Thoracic aorta (tissue), 2 donors: ENCODE data around the gene RECQL5. TPM values are rescaled to one million over a fixed set of nuclear protein-coding genes. Genes with fewer than 3 reads are reported as not detected.

Experiments used
- ATAC-seq: fragments of 150-250 bp; one replicate; pipeline ENCODE4 v1.8.0; 2017; ENCODE audit warnings: low read depth; ENCODE audit not compliant: insufficient number of reproducible peaks, low FRiP score
- DNase-seq: peaks from one replicate; pipeline ENCODE4 v3.0.0-alpha.2; 2020; ENCODE audit warnings: low spot score
- H3K27ac ChIP-seq, 2 donors: fragments of 200-600 bp; sonication (generic); 1 replicate in 1 of 2; 2 replicates in 1 of 2; pipeline ENCODE4 v1.5.1; 2016; ENCODE audit warnings: mild to moderate bottlenecking in 2 of 2, moderate library complexity in 2 of 2
- H3K27me3 ChIP-seq: fragments of 200-600 bp; sonication (generic); replicated peaks from 2 replicates; pipeline ENCODE4 v1.6.0; 2016; ENCODE audit warnings: mild to moderate bottlenecking; ENCODE audit not compliant: insufficient read depth
- H3K36me3 ChIP-seq: fragments of 200-600 bp; sonication (generic); one replicate; pipeline ENCODE4 v1.5.1; 2016
- H3K4me1 ChIP-seq, 2 donors: fragments of 200-600 bp; sonication (generic); 1 replicate in 1 of 2; 2 replicates in 1 of 2; pipeline versions ENCODE4 v1.5.1 to v1.6.0; 2016; ENCODE audit warnings: low read depth in 2 of 2, mild to moderate bottlenecking in 1 of 2; ENCODE audit not compliant: control insufficient read depth in 1 of 2
- H3K4me3 ChIP-seq: fragments of 200-600 bp; sonication (generic); 2 replicates; pipeline ENCODE4 v1.5.1; 2016; ENCODE audit warnings: mild to moderate bottlenecking
- H3K9me3 ChIP-seq: fragments of 200-600 bp; sonication (generic); 2 replicates; pipeline ENCODE4 v1.5.1; 2016
- total RNA-seq, 2 donors: library from RNA; depleted of rRNA; stranded (reverse); fragments of >200 nt; gene quantifications; one replicate each; pipeline versions ENCODE4 v1.1.0 to v1.2.3, GENCODE V29; 2016
- TF ChIP-seq, protein P1 (sequence below): fragments of 200-600 bp; sonication (generic); IDR thresholded peaks from one replicate; pipeline ENCODE4 v1.5.1; 2019; ENCODE audit warnings: antibody characterized with exemption

RECQL5 gene
- total RNA-seq, 2 donors from 2014 or later = 12.6 to 29.9 TPM

DNA sequence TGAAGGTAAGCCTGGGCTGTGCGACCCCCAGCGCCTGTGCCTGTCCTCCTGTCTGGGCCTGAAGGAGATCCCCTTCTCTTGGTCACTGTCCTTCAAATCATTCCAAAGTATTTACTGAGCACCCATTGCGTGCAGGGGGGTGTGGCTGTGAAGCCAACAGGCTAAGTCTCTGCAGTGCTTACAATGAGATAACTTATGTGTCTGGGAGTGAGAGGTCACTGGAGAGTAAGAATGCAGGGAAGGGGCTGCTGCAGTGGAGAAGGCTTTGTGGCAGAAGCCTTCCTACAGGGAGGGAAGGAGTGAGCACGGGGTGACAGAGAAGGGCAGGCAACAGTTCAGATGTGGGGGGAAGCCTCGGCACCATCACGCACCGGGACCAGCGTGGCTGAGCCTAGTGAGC lies 44.9 kb downstream of the RECQL5 start:
- no peak overlapping the region for H3K27ac ChIP-seq
- H3K4me1 ChIP-seq = no peaks in the 10 kb centered on the region
- ATAC-seq (no peak), DNase-seq (no peak)
- no peaks in the 10 kb centered on the region for H3K9me3 ChIP-seq
- H3K4me3 ChIP-seq = no peak overlapping the region
- no peaks in the 10 kb centered on the region for H3K27me3 ChIP-seq
- peaks cover 12% of the 10 kb centered on the region for H3K36me3 ChIP-seq
- TF ChIP-seq, protein P1, sequence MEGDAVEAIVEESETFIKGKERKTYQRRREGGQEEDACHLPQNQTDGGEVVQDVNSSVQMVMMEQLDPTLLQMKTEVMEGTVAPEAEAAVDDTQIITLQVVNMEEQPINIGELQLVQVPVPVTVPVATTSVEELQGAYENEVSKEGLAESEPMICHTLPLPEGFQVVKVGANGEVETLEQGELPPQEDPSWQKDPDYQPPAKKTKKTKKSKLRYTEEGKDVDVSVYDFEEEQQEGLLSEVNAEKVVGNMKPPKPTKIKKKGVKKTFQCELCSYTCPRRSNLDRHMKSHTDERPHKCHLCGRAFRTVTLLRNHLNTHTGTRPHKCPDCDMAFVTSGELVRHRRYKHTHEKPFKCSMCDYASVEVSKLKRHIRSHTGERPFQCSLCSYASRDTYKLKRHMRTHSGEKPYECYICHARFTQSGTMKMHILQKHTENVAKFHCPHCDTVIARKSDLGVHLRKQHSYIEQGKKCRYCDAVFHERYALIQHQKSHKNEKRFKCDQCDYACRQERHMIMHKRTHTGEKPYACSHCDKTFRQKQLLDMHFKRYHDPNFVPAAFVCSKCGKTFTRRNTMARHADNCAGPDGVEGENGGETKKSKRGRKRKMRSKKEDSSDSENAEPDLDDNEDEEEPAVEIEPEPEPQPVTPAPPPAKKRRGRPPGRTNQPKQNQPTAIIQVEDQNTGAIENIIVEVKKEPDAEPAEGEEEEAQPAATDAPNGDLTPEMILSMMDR = no peak

DNA sequence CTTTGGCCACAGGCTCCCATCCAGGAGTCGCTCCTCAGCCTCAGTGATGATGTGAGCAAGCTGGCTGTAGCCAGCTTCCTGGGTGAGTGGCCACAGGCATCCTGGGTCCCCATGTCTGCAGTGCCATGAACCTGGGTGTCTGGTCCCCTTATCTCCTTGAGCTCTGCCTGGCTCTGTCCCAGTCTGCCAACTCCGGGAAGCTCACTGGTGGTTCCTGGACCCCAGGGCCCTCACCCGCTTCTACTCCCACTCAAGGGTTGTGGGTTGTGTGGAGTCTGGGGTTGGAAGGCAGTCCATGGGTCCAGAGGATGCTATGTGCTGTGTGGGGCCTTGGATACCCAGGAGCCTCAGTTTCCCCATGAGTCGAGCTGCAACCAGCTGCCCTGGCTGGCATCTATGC lies 45.5 kb downstream of the RECQL5 start:
- no peak overlapping the region for H3K4me3 ChIP-seq
- no peaks in the 10 kb centered on the region for H3K27me3 ChIP-seq
- no peak for ATAC-seq
- no peaks in the 10 kb centered on the region for H3K9me3 ChIP-seq
- DNase-seq = no peak
- TF ChIP-seq, protein P1 = no peak
- peaks cover 8% of the 10 kb centered on the region for H3K36me3 ChIP-seq
- H3K27ac ChIP-seq = no peak overlapping the region
- H3K4me1 ChIP-seq = no peaks in the 10 kb centered on the region

- ATAC-seq (no peak), DNase-seq (no peak)
- TF ChIP-seq, protein P1 = no peak
- H3K4me3 ChIP-seq = no peak overlapping the region
- H3K9me3 ChIP-seq = no peaks in the 10 kb centered on the region
- peaks cover 3% of the 10 kb centered on the region for H3K36me3 ChIP-seq
- no peaks in the 10 kb centered on the region for H3K27me3 ChIP-seq
- no peaks in the 10 kb centered on the region for H3K4me1 ChIP-seq
- H3K27ac ChIP-seq = no peak overlapping the region
Measured at GRCh38 chr17:75619506-75620431, 47.2 kb downstream of the RECQL5 start.

DNA sequence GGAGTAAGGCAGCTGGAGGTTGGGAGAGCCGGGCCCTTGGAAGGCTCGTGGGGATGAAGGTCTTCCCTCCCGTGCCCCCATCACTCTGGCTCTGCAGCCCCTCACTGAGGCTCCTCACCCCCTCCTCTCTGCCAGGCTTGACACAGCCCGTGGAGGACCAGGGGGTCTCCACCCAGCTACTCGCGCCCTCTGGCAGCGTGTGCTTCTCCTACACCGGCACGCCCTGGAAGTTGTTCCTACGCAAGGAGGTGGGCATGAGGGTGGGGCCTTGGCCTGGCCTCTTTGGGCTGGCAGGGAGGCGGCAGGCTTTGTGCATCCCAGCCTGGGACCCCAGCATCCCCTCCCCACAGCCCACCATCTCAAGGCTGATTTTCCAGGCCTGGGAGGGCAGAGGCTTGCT lies 49.3 kb downstream of the RECQL5 start:
- Histone ChIP-seq H3K36me3 (peaks cover 3% of the 10 kb centered on the region), H3K9me3 (no peaks in the 10 kb centered on the region), H3K27me3 (no peaks in the 10 kb centered on the region), H3K4me3 (no peak overlapping the region), H3K4me1 (no peaks in the 10 kb centered on the region), H3K27ac (no peak overlapping the region)
- DNase-seq = no peak
- TF ChIP-seq, protein P1 = no peak
- no peak for ATAC-seq

DNA sequence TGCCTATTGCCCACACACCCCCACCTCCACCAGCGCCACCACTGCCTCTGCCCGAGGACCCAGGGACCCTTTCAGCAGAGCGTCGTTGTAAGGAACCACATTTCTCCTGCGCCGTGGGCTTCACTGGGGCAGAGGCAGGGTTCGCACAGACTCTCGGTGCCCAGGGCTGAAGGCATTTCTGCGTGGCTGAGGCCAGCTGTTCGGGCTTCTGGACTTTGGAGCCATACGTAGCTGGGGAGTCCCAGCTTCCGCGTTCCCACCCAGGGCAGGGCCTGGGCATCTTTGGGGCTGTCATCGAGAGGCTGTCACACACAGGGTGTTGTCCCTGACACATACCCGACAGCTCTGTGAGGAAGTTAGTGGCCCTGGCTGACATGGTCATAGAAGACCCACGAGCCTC lies 49.7 kb downstream of the RECQL5 start:
- H3K27ac ChIP-seq = no peak overlapping the region

More for the DNA sequence above, 49.7 kb downstream of the RECQL5 start:
- Histone ChIP-seq H3K27me3 (no peaks in the 10 kb centered on the region), H3K4me1 (no peaks in the 10 kb centered on the region), H3K36me3 (peaks cover 3% of the 10 kb centered on the region), H3K9me3 (no peaks in the 10 kb centered on the region), H3K4me3 (no peak overlapping the region)
- TF ChIP-seq, protein P1 = no peak
- ATAC-seq (no peak), DNase-seq (no peak)
